Activated CD8-positive, alpha-beta T cell treated with anti-CD3 and anti-CD28 coated beads for 36 hours (primary cell): ENCODE measurements around the gene EIF2S1. TPM values are rescaled to one million over a fixed set of nuclear protein-coding genes. Genes with fewer than 3 reads are reported as not detected.
A peak's percentile ranks its signal among the peaks of the same experiment; 100 is the strongest.
"Not testable (repeated sequence)": the region's sequence is repeated elsewhere in the genome, so short reads cannot be mapped to it uniquely, and the experiment has no call there.

Experiments
- ATAC-seq: fragments of 200-7000 bp; cut with Tn5 transposase; one replicate; pipeline ENCODE4 v1.10.0; 2021; ENCODE audit warnings: mild to moderate bottlenecking, moderate library complexity
- CTCF ChIA-PET: fragments of 350-600 bp; sonication (Branson Sonifier 250); formaldehyde crosslinking; loops from one replicate; lab custom pipeline; 2021; ENCODE audit warnings: antibody characterized with exemption; lab: Charles Lee
- POLR2A ChIA-PET: fragments of 350-600 bp; sonication (Branson Sonifier 250); formaldehyde crosslinking; loops from one replicate; lab custom pipeline; 2021; ENCODE audit warnings: antibody characterized with exemption; lab: Charles Lee
- DNase-seq: peaks from one replicate; pipeline ENCODE4 v3.0.0-alpha.2; 2020
- H3K27ac Mint-ChIP-seq: one replicate; pipeline ENCODE4 v1.8.0; 2021; ENCODE audit warnings: mild to moderate bottlenecking, mixed read lengths
- H3K27me3 Mint-ChIP-seq: one replicate; pipeline ENCODE4 v1.8.0; 2021; ENCODE audit warnings: mixed read lengths
- H3K36me3 Mint-ChIP-seq: one replicate; pipeline ENCODE4 v1.8.0; 2021; ENCODE audit warnings: low read depth, mixed read lengths
- H3K4me1 Mint-ChIP-seq: one replicate; pipeline ENCODE4 v1.8.0; 2021; ENCODE audit warnings: low read depth, mixed read lengths
- H3K4me3 Mint-ChIP-seq: one replicate; pipeline ENCODE4 v1.8.0; 2021; ENCODE audit warnings: mild to moderate bottlenecking, moderate library complexity, mixed read lengths
- H3K9me3 Mint-ChIP-seq: one replicate; pipeline ENCODE4 v1.8.0; 2021; ENCODE audit warnings: mixed read lengths
- intact Hi-C: fragments of 100-400 bp; cut with micrococcal nuclease; formaldehyde crosslinking; loops from one replicate; pipeline ENCODE4 v1.10.0; 2022
- total RNA-seq, 2 experiments: library from RNA; stranded (reverse); gene quantifications; one replicate each; pipeline ENCODE4 v1.2.3, GENCODE V29; 2021
- TF ChIP-seq, protein P1 (sequence below): fragments of 200-600 bp; IDR thresholded peaks from one replicate; pipeline ENCODE4 v1.8.0; 2022; ENCODE audit warnings: antibody characterized with exemption, mild to moderate bottlenecking

EIF2S1 gene
- total RNA-seq, 2 experiments from 2014 or later = 210 to 219 TPM

DNA sequence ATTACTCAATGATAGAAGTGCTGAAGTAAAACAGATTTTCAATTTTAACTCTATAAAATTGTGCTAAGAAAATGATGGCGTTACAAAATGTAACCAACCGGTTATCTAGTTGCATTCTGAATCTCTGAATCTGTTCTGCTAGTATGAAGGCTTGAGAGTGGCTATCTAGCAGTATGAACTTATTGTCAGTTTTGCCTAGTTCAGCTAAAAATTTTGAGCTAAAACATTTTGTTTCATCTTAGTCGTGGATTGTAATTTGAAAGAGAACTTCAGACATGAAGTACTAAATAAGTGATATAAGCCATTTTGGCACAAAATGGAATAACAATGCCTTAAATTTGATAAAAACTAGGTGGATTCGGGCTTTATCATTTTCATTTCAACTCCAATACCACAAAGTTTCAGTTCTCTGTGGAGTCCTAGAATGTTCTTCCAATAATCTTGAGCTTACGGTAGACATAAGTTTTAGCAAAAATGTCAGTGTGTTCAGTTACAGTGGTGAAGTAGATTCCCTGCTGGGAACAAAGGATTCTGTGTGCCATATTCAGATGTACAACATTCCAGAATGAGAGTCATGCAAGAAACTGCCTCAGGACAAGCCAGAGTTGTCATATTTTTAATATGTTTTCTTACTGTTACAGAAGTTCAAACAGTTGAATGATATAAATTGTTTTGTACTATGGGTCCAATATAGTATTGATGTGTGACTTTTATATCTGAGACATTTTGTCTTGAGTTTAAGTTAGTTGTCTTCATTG, 28.6 kb upstream of the EIF2S1 start:
- CTCF ChIA-PET = interaction anchor here (1.0 kb wide), 1 partner anchor 165 kb away, joined by 3 read pairs; no protein-coding TSS in a partner anchor
- no peak for DNase-seq
- peaks cover 23% of the 10 kb centered on the region for H3K36me3 Mint-ChIP-seq
- H3K9me3 Mint-ChIP-seq = no peaks in the 10 kb centered on the region
- TF ChIP-seq, protein P1, sequence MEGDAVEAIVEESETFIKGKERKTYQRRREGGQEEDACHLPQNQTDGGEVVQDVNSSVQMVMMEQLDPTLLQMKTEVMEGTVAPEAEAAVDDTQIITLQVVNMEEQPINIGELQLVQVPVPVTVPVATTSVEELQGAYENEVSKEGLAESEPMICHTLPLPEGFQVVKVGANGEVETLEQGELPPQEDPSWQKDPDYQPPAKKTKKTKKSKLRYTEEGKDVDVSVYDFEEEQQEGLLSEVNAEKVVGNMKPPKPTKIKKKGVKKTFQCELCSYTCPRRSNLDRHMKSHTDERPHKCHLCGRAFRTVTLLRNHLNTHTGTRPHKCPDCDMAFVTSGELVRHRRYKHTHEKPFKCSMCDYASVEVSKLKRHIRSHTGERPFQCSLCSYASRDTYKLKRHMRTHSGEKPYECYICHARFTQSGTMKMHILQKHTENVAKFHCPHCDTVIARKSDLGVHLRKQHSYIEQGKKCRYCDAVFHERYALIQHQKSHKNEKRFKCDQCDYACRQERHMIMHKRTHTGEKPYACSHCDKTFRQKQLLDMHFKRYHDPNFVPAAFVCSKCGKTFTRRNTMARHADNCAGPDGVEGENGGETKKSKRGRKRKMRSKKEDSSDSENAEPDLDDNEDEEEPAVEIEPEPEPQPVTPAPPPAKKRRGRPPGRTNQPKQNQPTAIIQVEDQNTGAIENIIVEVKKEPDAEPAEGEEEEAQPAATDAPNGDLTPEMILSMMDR = no peak
- H3K27me3 Mint-ChIP-seq = no peaks in the 10 kb centered on the region
- no peak overlapping the region for H3K4me3 Mint-ChIP-seq
- no peak for ATAC-seq
- intact Hi-C loops = no loop called here
- POLR2A ChIA-PET = interaction anchor here (1.1 kb wide), 1 partner anchor 8 kb away, joined by 3 read pairs; no protein-coding TSS in a partner anchor
- no peak overlapping the region for H3K27ac Mint-ChIP-seq
- H3K4me1 Mint-ChIP-seq = no peaks in the 10 kb centered on the region

DNA sequence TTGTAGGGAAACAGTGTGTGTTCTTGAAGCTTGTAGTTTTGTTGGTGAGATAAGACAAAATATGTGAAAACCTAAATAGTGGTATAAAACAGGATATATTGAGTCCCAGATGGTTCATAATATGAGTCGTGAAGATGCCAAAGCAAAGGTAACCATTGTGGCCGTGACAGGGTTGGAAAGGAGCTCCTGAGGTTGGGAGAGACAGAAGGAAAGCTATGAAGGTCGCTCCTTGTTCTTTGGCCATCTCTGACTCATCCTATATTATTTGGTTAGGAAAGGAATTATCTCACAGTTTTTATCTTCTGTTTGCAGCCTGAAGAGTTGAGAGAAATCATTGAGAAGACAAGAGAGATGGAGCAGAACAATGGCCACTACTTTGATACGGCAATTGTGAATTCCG, 27.7 kb upstream of the EIF2S1 start:
- Mint-ChIP-seq H3K4me3 (no peak overlapping the region), H3K4me1 (no peaks in the 10 kb centered on the region), H3K27ac (no peak overlapping the region), H3K27me3 (no peaks in the 10 kb centered on the region), H3K9me3 (no peaks in the 10 kb centered on the region), H3K36me3 (peaks cover 22% of the 10 kb centered on the region)
- ATAC-seq = no peak
- TF ChIP-seq, protein P1 = no peak
- DNase-seq = no peak
- ChIA-PET POLR2A (no interaction called here), CTCF (interaction anchor here (2.2 kb wide), 1 partner anchor 28 kb away, joined by 7 read pairs; the partner anchor contains the start of genes ATP6V1D and EIF2S1)
- intact Hi-C loops = no loop called here

DNA sequence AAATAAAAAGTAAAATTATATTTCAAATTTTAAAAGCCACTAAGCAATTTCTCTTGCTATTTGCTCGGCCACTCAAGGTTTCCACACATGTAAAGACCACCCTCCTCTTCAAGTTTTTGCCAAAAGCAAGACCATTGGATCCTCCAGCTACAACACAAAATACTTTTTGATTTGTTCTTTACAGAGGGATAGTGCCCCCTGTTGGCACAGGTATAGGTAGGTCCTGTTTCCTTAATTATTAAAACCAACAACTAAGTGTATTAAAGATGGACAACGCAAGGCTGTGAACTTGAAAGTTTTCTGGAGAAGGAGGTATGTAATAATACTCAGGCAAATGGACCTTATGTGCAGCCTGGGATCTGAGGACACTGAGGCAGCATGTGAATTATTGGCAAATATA, 24.3 kb upstream of the EIF2S1 start:
- H3K9me3 Mint-ChIP-seq = no peaks in the 10 kb centered on the region
- CTCF ChIA-PET = interaction anchor here (0.6 to 1.3 kb wide), 6 partner anchors 19 to 169 kb away, joined by 3 to 6 read pairs (median 3); no protein-coding TSS in a partner anchor
- H3K27ac Mint-ChIP-seq = no peak overlapping the region

DNA sequence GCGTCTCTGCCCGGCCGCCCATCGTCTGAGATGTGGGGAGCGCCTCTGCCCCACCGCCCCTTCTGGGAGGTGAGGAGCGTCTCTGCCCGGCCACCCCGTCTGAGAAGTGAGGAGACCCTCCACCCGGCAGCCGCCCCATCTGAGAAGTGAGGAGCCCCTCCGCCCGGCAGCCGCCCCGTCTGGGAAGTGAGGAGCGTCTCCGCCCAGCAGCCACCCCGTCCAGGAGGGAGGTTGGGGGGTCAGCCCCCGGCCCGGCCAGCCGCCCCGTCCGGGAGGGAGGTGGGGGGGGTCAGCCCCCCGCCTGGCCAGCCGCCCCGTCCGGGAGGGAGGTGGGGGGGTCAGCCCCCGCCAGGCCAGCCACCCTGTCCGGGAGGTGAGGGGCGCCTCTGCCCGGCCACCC, 18.9 kb upstream of the EIF2S1 start:
- H3K9me3 Mint-ChIP-seq, DNase-seq, H3K4me3 Mint-ChIP-seq, H3K27ac Mint-ChIP-seq, POLR2A ChIA-PET, intact Hi-C loops, H3K4me1 Mint-ChIP-seq, ATAC-seq, CTCF ChIA-PET, H3K27me3 Mint-ChIP-seq: not testable (repeated sequence)
- peaks cover 10% of the 10 kb centered on the region for H3K36me3 Mint-ChIP-seq

More for the DNA sequence above, 24.3 kb upstream of the EIF2S1 start:
- H3K36me3 Mint-ChIP-seq = peaks cover 21% of the 10 kb centered on the region
- intact Hi-C loops = no loop called here
- no peak overlapping the region for H3K4me3 Mint-ChIP-seq
- H3K27me3 Mint-ChIP-seq = no peaks in the 10 kb centered on the region
- H3K4me1 Mint-ChIP-seq = no peaks in the 10 kb centered on the region
- DNase-seq (peak; percentile 31), ATAC-seq (no peak)
- POLR2A ChIA-PET = no interaction called here
- TF ChIP-seq, protein P1 = peak; percentile 51

DNA sequence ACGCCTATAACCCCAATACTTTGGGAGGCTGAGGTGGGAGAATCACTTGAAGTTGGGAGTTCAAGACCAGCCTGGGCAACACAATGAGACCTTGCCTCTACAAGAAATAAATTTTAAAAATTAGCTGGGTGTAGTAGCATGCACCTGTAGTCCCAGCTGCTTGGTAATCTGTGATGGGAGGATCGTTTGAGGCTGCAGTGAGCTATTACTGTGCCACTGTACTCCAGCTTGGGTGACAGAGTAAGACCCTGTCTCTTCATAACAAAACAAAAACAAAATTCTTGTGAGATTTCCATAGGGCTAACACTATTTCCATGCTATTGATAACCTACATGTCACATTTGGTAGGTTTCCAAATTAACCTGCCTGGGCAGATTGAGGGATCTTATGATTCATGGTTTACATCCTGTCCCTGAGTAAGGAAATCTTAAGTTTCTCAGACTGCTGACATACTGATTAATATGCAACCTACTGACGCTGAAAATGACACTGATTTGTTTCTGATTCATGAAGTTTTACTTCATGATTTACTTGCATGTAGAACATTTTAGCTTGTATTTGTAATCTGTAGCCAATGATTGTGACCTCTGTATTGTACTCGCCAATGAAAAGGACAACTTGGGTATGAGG, 16.4 kb upstream of the EIF2S1 start:
- no peak for DNase-seq
- Mint-ChIP-seq H3K4me3 (no peak overlapping the region), H3K27ac (no peak overlapping the region), H3K4me1 (no peaks in the 10 kb centered on the region), H3K36me3 (peaks cover 15% of the 10 kb centered on the region), H3K27me3 (no peaks in the 10 kb centered on the region), H3K9me3 (no peaks in the 10 kb centered on the region)
- TF ChIP-seq, protein P1 = no peak
- no peak for ATAC-seq
- CTCF ChIA-PET = interaction anchor here (1.2 kb wide), 1 partner anchor 58 kb away, joined by 4 read pairs; no protein-coding TSS in a partner anchor
- POLR2A ChIA-PET = no interaction called here
- intact Hi-C loops = no loop called here
